Kidney capillary endothelial cell (primary cell): ENCODE measurements around the gene C16orf86.
A peak's percentile ranks its signal among the peaks of the same experiment; 100 is the strongest.
"Not testable (repeated sequence)": the region's sequence is repeated elsewhere in the genome, so short reads cannot be mapped to it uniquely, and the experiment has no call there.

Source experiments
- DNase-seq: peaks from one replicate; pipeline ENCODE4 v3.0.0-alpha.2; 2018; ENCODE audit warnings: low spot score

Gene C16orf86

GRCh38 chr16:67693517-67694285 lies 27.1 kb downstream of the C16orf86 start:
- DNase-seq = not testable (repeated sequence)

DNA sequence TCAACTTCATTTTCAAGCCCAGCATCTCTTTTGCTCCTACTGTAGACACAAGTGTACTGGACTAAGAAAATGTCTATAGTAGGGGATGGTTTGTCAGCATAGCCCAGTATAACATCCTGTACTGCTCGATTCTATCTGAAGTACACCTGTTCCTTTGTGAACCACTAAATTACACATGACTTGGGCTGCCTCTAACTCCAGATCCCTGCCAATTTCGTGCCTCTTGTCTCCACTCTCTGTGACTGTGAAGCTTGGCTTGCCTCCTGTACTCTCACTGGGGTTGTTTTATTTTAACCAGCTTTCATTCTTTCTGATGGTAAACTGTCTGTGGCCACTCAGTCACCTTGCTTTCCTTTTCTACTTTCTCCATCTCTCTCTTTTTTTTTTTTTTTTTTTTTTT lies 28.0 kb downstream of the C16orf86 start:
- DNase-seq = no peak

DNA sequence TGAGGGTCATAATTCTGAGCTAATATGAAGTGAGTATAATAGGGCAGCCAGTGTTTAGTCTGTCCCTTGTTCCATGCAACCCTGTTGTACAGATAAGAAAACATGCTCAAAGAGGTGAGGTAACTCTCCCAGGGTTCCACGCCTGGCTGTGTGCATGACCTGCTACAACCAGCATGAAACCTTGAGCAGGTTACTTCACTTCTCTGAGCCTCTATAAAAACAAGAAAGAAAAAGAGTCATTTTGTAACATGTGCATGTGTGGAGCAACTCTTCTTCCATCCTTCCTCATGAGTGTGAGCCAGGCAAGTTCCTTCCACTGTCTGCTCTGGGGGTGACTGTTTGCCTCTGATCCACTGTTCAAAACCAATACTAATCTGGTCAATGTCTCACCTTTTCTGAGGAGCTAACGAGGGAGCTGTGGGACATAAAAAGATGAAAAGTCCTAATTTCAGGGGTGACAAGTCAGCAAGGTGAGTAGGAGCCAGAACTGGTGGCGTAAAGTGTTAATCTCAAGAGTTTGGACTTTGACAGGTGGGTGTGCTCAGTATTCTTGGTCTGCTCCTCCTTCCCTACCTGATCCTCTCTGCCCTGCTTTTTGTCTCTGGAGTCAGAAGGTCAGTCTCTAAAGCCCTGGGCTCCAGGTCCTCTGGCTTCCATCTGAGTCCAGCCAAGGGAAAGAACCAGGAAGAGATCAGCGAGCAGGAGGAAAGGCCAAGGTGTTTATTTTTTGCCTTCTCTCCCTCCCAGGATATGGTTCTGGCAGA lies 31.0 kb downstream of the C16orf86 start:
- no peak for DNase-seq

GRCh38 chr16:67699265-67699664 lies 32.7 kb downstream of the C16orf86 start:
- DNase-seq = no peak

DNA sequence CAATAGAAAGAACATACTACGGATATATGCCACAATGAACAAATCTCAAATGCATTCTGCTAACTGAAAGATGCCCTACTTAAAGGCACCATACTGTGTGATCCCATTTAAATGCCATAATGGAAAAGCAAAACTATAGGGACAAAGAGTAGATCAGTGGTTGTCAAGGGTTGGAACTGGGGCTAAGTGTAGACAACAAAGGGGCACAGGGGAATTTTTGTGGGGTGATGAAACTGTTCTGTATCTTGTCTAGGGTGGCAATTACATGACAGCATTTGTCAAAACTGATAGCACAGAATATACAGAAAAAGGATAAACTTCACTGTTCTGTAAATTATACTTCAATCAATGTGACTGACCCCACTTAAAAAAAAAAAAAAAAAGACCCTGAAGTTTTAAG lies 34.8 kb downstream of the C16orf86 start:
- DNase-seq = no peak

GRCh38 chr16:67702130-67702529 lies 35.5 kb downstream of the C16orf86 start:
- DNase-seq = no peak

GRCh38 chr16:67703626-67704025 lies 37.0 kb downstream of the C16orf86 start:
- no peak for DNase-seq

GRCh38 chr16:67704110-67704509 lies 37.5 kb downstream of the C16orf86 start:
- DNase-seq = no peak

- DNase-seq = no peak
These were observed 40.6 kb downstream of the C16orf86 start for GRCh38 chr16:67707210-67707609.

DNA sequence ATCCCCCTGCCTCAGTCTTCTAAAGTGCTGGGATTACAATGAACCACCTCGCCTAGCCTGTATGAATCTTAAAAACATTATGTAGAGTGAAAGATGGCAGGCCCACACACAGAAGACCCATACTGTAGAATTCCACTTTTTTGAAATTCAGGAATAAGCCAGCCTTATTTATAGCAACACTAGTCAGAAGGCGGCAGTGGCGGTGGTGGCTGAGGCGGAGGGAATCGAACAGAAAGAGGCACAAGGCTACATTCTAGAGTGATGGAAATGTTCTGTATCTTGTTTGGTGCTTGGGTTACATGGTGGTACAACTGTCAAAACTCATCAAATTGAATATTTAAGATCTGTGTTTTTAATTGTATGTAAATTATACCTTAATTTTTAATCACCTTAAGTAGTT lies 41.2 kb downstream of the C16orf86 start:
- DNase-seq = no peak

GRCh38 chr16:67708368-67708771 lies 41.8 kb downstream of the C16orf86 start:
- peak; percentile 5 for DNase-seq

DNA sequence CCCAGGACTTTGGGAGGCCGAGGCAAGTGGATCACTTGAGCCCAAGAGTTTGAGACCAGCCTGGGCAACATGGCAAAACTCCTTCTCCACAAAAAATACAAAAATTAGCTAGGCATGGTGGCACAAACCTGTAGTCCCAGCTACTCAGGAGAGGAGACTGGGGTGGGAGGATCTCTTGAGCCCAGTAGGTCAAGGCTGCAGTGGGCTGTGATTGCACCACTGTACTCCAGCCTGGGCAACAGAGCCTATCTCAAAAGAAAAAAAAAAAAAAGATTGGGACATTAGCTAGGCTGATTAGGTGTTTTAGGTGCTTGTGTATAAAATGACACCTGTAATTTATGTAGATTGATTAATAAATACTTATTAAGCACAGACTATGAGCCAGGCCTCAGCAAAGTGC lies 42.4 kb downstream of the C16orf86 start:
- DNase-seq = no peak

- DNase-seq = no peak
These were observed 44.0 kb downstream of the C16orf86 start for GRCh38 chr16:67710607-67711006.

DNA sequence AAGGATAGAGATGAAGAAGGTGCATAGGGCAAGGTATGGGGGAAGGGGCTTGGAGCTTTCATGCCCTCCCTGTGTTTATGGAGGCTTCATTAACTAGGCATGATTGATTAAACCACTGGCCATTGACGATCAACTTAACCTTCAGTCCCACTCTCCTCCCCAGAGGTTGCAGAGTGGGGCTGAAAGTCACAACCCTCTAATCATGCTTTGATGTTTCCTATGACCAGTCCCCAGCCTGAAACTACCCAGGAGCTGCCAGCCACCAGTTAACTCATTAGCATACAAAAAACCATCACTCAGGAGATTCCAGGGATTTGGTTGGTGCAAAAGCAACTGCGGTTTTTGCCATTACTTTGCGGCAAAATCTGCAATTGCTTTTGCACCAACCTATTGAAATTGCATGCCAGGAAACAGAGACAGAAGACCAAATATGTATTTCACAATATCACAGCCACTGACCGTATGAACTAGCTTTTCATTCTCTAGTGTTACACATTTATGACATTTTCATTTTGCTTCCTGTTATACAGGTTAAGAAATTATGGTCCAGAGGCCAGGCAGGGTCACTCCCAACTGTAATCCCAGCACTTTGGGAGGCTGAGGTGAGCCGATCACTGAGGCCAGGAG lies 47.1 kb downstream of the C16orf86 start:
- DNase-seq = no peak

DNA sequence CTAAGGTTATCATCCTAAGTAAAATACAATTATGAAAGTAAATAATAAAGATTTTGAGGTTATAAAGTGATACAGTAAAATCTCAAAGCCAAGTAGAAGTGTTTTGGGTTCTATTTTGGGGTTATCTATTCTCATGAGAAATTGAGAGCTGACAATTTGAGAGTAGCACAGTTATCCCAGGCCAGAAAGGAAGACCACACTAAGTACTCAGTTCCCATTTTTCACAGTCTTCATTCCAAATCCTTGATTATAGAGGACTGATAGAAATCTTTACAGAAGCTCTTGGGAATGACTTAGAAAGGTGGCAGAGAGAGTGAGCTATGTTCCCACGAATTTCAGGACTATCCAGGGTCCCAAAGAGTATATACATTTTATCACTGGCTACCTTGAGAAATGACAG lies 47.9 kb downstream of the C16orf86 start:
- no peak for DNase-seq

DNA sequence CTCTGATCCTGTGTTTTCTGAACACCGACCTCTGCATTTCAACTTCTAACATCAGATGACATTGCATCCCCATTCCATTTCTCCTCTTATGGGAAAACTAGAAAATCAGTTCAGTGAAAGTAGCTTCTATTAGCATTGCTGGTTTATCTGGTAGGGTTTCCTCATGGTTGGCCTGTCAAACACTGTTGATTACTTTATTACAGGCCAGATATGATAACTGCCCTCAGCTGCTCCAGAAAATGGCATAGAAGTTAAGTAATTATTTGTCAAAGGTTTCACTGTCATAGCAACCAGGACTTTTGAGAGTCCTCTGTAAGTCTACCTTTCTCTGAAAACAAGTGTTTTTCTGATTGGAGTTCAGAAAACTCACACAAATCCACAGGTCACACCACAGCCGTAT lies 49.5 kb downstream of the C16orf86 start:
- no peak for DNase-seq
